A549 (cell line): Measurements from ENCODE around the gene PEDS1. TPM values are rescaled to one million over a fixed set of nuclear protein-coding genes. Genes with fewer than 3 reads are reported as not detected.
"Not testable (repeated sequence)": the region's sequence is repeated elsewhere in the genome, so short reads cannot be mapped to it uniquely, and the experiment has no call there.

Experiments used
- ATAC-seq, 2 experiments: fragments of 200-7000 bp in 1 of 2; fragments of >200 bp in 1 of 2; cut with Nextera tagmentation in 1 of 2; cut with Tn5 transposase in 1 of 2; 3 replicates each; pipeline versions ENCODE4 v1.8.0 to v1.9.1; 2018 to 2020; ENCODE audit warnings: mild to moderate bottlenecking in 1 of 2, moderate library complexity in 1 of 2
- CTCF ChIA-PET: fragments of 300-600 bp; sonication (Branson Sonifier 250); formaldehyde crosslinking; extraction: SDS; loops from one replicate; lab custom pipeline; 2021; ENCODE audit warnings: antibody characterized with exemption, inconsistent platforms; lab: Yijun Ruan, JAX
- POLR2A ChIA-PET: fragments of 350-600 bp; formaldehyde crosslinking; extraction: SDS; loops from one replicate; lab custom pipeline; 2021; ENCODE audit warnings: antibody characterized with exemption, inconsistent platforms; lab: Yijun Ruan, JAX
- DNase-seq, 2 experiments: peaks; one replicate each; pipeline versions ENCODE4 v3.0.0 to v3.0.0-alpha.2; 2011 to 2016; ENCODE audit warnings: low read depth in 1 of 2, low spot score in 1 of 2
- FAIRE-seq: peaks from 2 replicates; lab custom pipeline; 2011; peaks lifted over from hg19 to GRCh38; lab: Jason Lieb, UNC
- H3K27ac ChIP-seq, 2 experiments: fragments of >200 bp; sonication (Bioruptor Twin); formaldehyde crosslinking; 3 replicates each; pipeline ENCODE4 v1.5.1; 2016 to 2017
- H3K4me1 ChIP-seq: fragments of >200 bp; sonication (Bioruptor Twin); formaldehyde crosslinking; 3 replicates; pipeline ENCODE4 v1.6.1; 2016
- H3K4me2 ChIP-seq: fragments of >200 bp; sonication (Bioruptor Twin); formaldehyde crosslinking; 3 replicates; pipeline ENCODE4 v1.6.1; 2016
- H3K4me3 ChIP-seq: fragments of >200 bp; sonication (Bioruptor Twin); formaldehyde crosslinking; 3 replicates; pipeline ENCODE4 v1.5.1; 2016
- H3K9me3 ChIP-seq: fragments of >200 bp; sonication (Bioruptor Twin); formaldehyde crosslinking; 3 replicates; pipeline ENCODE4 v1.6.1; 2016
- CBX8 ChIP-seq: fragments of 200-600 bp; sonication (generic); IDR thresholded peaks from 2 replicates; pipeline ENCODE4 v1.6.1; 2016
- CEBPB ChIP-seq, 2 experiments: fragments of >200 bp in 1 of 2; sonication (Bioruptor Twin) in 1 of 2; formaldehyde crosslinking in 1 of 2; IDR thresholded peaks; 2 replicates each; pipeline ENCODE4 v1.6.1; 2012 to 2016
- EP300 ChIP-seq, 2 experiments: fragments of >200 bp; sonication (Bioruptor Twin); formaldehyde crosslinking; IDR thresholded peaks; 2 replicates in 1 of 2; 3 replicates in 1 of 2; pipeline ENCODE4 v1.6.1; 2016 to 2017
- FOSL2 ChIP-seq, 2 experiments: fragments of 450-650 bp in 1 of 2; fragments of >200 bp in 1 of 2; sonication (Bioruptor Twin) in 1 of 2; formaldehyde crosslinking; IDR thresholded peaks; 2 replicates each; pipeline versions ENCODE4 v1.5.0 to v1.6.1; 2016 to 2020; ENCODE audit warnings: mild to moderate bottlenecking in 1 of 2, moderate library complexity in 1 of 2
- JUNB ChIP-seq: fragments of >200 bp; sonication (Bioruptor Twin); formaldehyde crosslinking; IDR thresholded peaks from 2 replicates; pipeline ENCODE4 v1.6.1; 2016
- KDM1A ChIP-seq: fragments of 200-600 bp; sonication (generic); IDR thresholded peaks from 2 replicates; pipeline ENCODE4 v1.6.1; 2016; ENCODE audit warnings: low read depth, mild to moderate bottlenecking
- KDM5A ChIP-seq: fragments of 200-600 bp; sonication (generic); IDR thresholded peaks from 2 replicates; pipeline ENCODE4 v1.6.1; 2016; ENCODE audit warnings: antibody characterized with exemption, mild to moderate bottlenecking
- MAFK ChIP-seq: fragments of 450-650 bp; IDR thresholded peaks from 2 replicates; pipeline ENCODE4 v1.6.1; 2014; ENCODE audit not compliant: partially characterized antibody
- NPAS2 ChIP-seq: fragments of 250-450 bp; sonication (Bioruptor Pico); IDR thresholded peaks from 2 replicates; pipeline ENCODE4 v1.8.0; 2022; ENCODE audit warnings: mild to moderate bottlenecking, moderate library complexity, borderline replicate concordance
- RCOR1 ChIP-seq: fragments of 150-350 bp; IDR thresholded peaks from 2 replicates; pipeline ENCODE4 v1.6.1; 2014; ENCODE audit warnings: antibody characterized with exemption, low read length, low read depth
- RNF2 ChIP-seq: fragments of 200-600 bp; sonication (generic); IDR thresholded peaks from 2 replicates; pipeline ENCODE4 v1.6.1; 2016; ENCODE audit warnings: low read depth, mild to moderate bottlenecking, antibody characterized with exemption, moderate library complexity, borderline replicate concordance
- SMC3 ChIP-seq: fragments of >200 bp; sonication (Bioruptor Twin); formaldehyde crosslinking; IDR thresholded peaks from 3 replicates; pipeline ENCODE4 v1.6.1; 2018; ENCODE audit warnings: inconsistent platforms
- SREBF2 ChIP-seq: fragments of 450-650 bp; IDR thresholded peaks from 2 replicates; pipeline ENCODE4 v1.6.1; 2014; ENCODE audit warnings: mild to moderate bottlenecking, moderate library complexity
- TP53 ChIP-seq: fragments of 250-450 bp; sonication (Bioruptor Pico); IDR thresholded peaks from 2 replicates; pipeline ENCODE4 v1.5.0; 2021; ENCODE audit warnings: mild to moderate bottlenecking, moderate library complexity
- ZC3H11A ChIP-seq: fragments of 450-650 bp; IDR thresholded peaks from 2 replicates; pipeline ENCODE4 v1.6.1; 2014; ENCODE audit warnings: antibody characterized with exemption, mild to moderate bottlenecking
- ZFP36 ChIP-seq: fragments of 450-650 bp; IDR thresholded peaks from 2 replicates; pipeline ENCODE4 v1.6.1; 2014; ENCODE audit warnings: borderline replicate concordance; ENCODE audit not compliant: partially characterized antibody
- ZNF302 ChIP-seq: fragments of 250-450 bp; sonication (Bioruptor Pico); IDR thresholded peaks from 2 replicates; pipeline ENCODE4 v1.9.0; 2021; ENCODE audit warnings: inconsistent platforms, mild to moderate bottlenecking, moderate library complexity
- WGBS: methylation state at CpG from one replicate; pipeline ENCODE4 v1.1.6; 2017; ENCODE audit errors: missing lambda C conversion rate; 5-methylcytosine and 5-hydroxymethylcytosine counted together
- polyA plus RNA-seq, 4 experiments: library from polyadenylated mRNA; depleted of rRNA in 3 of 4; stranded (reverse); fragments of >200 nt; fragmentation: RNase III in 1 of 4; extraction: RNeasy Plus Mini Kit Qiagen cat#74134 plus additional on column Dnase treatment in 1 of 4; gene quantifications; 2 replicates in 3 of 4; 3 replicates in 1 of 4; pipeline ENCODE4 v1.2.3, GENCODE V29; 2011 to 2017
- TF ChIP-seq, protein P1 (sequence below): IDR thresholded peaks from 2 replicates; pipeline ENCODE4 v1.6.1; 2012; ENCODE audit warnings: low read depth, borderline replicate concordance
- TF ChIP-seq, protein P2 (sequence below): fragments of 250-450 bp; sonication (Bioruptor Pico); IDR thresholded peaks from 2 replicates; pipeline ENCODE4 v1.5.0; 2020; ENCODE audit warnings: low read depth, mild to moderate bottlenecking, moderate library complexity
- TF ChIP-seq, protein P3 (sequence below): fragments of >200 bp; sonication (Bioruptor Twin); formaldehyde crosslinking; IDR thresholded peaks from 3 replicates; pipeline ENCODE4 v1.5.1; 2016
- TF ChIP-seq, protein P4 (sequence below): fragments of 250-450 bp; sonication (Bioruptor Pico); IDR thresholded peaks from 2 replicates; pipeline ENCODE4 v1.5.0; 2021; ENCODE audit warnings: mild to moderate bottlenecking, moderate library complexity, borderline replicate concordance
- TF ChIP-seq, protein P5 (sequence below): fragments of 150-350 bp; IDR thresholded peaks from 2 replicates; pipeline ENCODE4 v1.6.1; 2014; ENCODE audit warnings: low read depth, mild to moderate bottlenecking, low read length

The PEDS1 gene
- polyA plus RNA-seq, 2 of the 4 experiments (the other 2 are of a cell fraction) = 24.5 to 25.8 TPM

DNA sequence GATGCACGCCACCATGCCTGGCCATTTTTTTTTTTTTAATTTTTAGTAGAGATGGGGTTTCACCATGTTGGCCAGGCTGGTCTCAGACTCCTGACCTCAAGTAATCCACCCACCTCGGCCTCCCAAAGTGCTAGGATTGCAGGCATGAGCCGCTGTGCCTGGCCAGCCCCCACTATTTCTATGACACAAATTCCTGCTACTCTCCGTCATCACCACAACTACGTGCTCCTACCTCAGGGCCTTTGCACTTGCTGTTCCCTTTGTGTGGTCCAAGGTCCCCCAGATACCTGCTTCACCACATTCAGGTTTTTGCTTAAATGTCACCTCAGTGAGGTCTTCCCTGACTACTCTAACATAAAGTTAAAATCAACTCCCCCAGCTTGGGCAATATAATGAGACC, 31.9 kb upstream of the PEDS1 start (continued):
- no peak for TF ChIP-seq ZFP36
- TF ChIP-seq TP53 (CRISPR knock-in tag) = no peak
- TF ChIP-seq RCOR1 = no peak
- TF ChIP-seq EP300 (IDR thresholded peaks at IDR 0.05) = no peak

DNA sequence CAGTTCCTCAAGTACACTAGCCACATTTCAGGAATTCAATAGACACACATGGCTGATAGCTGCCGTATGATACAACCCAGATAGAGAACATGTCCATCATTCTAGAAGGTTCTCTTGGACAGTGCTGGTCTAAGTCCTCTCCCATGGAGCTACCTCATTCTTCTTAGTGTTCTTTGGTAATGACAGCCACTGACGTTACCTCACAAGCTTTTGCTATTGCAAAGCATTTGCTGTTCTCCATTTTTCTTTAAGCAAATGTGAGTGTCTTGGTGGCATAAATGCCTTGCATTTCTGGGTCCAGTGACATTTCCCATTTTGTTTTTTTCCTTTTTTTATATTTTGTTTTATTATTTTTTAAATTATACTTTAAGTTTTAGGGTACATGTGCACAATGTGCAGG, 28.8 kb upstream of the PEDS1 start:
- Histone ChIP-seq H3K27ac (no peak overlapping the region), H3K4me1 (peaks cover 18% of the 10 kb centered on the region), H3K9me3 (no peaks in the 10 kb centered on the region), H3K4me2 (no peak overlapping the region), H3K4me3 (no peak overlapping the region)
- ATAC-seq (no peak), FAIRE-seq (no peak), DNase-seq (no peak)
- ChIA-PET POLR2A (interaction anchor here (1.1 kb wide), 1 partner anchor 9 kb away, joined by 6 read pairs; no protein-coding TSS in a partner anchor), CTCF (interaction anchor here (0.8 to 27.5 kb wide), 10 partner anchors 13 to 406 kb away, joined by 3 to 1085 read pairs (median 5); partner anchors contain the start of gene UBE2V1)
- TF ChIP-seq SREBF2 (no peak), KDM5A (no peak), ZC3H11A (no peak), RCOR1 (no peak), CBX8 (no peak), NPAS2 (CRISPR knock-in tag) (no peak), FOSL2 (IDR thresholded peaks at IDR 0.05) (no peak), FOSL2 (CRISPR knock-in tag; IDR thresholded peaks at IDR 0.05) (no peak), ZNF302 (no peak), RNF2 (no peak)
- TF ChIP-seq, protein P1, sequence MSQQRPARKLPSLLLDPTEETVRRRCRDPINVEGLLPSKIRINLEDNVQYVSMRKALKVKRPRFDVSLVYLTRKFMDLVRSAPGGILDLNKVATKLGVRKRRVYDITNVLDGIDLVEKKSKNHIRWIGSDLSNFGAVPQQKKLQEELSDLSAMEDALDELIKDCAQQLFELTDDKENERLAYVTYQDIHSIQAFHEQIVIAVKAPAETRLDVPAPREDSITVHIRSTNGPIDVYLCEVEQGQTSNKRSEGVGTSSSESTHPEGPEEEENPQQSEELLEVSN = no peak
- TF ChIP-seq, protein P2, sequence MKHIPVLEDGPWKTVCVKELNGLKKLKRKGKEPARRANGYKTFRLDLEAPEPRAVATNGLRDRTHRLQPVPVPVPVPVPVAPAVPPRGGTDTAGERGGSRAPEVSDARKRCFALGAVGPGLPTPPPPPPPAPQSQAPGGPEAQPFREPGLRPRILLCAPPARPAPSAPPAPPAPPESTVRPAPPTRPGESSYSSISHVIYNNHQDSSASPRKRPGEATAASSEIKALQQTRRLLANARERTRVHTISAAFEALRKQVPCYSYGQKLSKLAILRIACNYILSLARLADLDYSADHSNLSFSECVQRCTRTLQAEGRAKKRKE = no peak
- WGBS = 93% methylated on average over 2 of the region's 2 CpGs

DNA sequence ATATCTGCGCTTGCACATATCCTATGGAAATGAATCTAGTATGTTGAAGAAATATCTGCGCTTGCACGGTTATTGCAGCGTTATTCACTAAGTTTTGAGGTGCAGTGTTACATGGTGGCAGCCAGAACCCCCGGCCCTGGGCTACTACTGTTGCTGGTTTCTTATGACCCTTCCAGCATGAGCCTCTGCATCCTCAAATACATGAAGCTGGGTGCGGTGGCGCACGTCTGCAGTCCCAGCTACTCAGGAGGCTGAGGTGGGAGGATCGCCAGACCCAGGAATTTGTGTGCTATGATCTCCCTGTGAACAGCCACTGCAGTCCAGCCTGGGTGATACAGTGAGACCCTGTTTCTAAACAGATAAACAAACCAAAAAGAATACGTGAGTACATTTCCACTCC, 27.8 kb upstream of the PEDS1 start:
- CTCF ChIA-PET = interaction anchor here (1.0 to 27.5 kb wide), 6 partner anchors 12 to 394 kb away, joined by 7 to 1085 read pairs (median 140); partner anchors contain the start of gene UBE2V1
- no peak for ATAC-seq
- POLR2A ChIA-PET = no interaction called here

DNA sequence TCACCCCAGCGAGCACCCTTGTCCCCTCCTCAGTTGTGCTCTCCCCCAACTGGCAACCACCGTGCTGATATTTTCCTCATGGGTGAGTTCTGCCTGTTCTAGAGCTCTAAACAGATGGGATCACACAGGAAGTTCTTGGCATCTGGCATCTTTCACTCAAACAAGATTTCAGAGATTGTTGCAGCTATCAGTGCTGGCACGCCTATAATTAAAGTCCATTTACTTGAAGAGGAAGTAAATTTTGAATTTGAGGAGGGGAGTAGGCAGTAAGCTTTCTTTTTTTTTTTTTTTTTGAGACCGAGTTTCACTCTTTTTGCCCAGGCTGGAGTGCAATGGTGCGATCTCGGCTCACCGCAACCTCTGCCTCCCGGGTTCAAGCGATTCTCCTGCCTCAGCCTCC, 25.1 kb upstream of the PEDS1 start:
- not testable (repeated sequence) for H3K4me3 ChIP-seq, ATAC-seq, FAIRE-seq, H3K9me3 ChIP-seq, H3K27ac ChIP-seq, DNase-seq, H3K4me2 ChIP-seq, H3K4me1 ChIP-seq
- POLR2A ChIA-PET = interaction anchor here (0.6 to 1.3 kb wide), 3 partner anchors 66 to 233 kb away, joined by 3 read pairs; no protein-coding TSS in a partner anchor
- 87% methylated on average over 9 of the region's 9 CpGs for WGBS
- CTCF ChIA-PET = interaction anchor here (0.6 to 27.5 kb wide), 34 partner anchors 9 to 1483 kb away, joined by 3 to 1085 read pairs (median 4); partner anchors contain the start of genes PEDS1 and UBE2V1

More for the DNA sequence above, 27.8 kb upstream of the PEDS1 start:
- no peak for FAIRE-seq
- TF ChIP-seq MAFK (no peak), CEBPB (IDR thresholded peaks at IDR 0.05) (no peak), TP53 (CRISPR knock-in tag) (no peak), KDM1A (no peak), ZNF302 (no peak), JUNB (no peak), SMC3 (no peak)
- TF ChIP-seq, protein P3, sequence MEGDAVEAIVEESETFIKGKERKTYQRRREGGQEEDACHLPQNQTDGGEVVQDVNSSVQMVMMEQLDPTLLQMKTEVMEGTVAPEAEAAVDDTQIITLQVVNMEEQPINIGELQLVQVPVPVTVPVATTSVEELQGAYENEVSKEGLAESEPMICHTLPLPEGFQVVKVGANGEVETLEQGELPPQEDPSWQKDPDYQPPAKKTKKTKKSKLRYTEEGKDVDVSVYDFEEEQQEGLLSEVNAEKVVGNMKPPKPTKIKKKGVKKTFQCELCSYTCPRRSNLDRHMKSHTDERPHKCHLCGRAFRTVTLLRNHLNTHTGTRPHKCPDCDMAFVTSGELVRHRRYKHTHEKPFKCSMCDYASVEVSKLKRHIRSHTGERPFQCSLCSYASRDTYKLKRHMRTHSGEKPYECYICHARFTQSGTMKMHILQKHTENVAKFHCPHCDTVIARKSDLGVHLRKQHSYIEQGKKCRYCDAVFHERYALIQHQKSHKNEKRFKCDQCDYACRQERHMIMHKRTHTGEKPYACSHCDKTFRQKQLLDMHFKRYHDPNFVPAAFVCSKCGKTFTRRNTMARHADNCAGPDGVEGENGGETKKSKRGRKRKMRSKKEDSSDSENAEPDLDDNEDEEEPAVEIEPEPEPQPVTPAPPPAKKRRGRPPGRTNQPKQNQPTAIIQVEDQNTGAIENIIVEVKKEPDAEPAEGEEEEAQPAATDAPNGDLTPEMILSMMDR = no peak
- TF ChIP-seq, protein P4, sequence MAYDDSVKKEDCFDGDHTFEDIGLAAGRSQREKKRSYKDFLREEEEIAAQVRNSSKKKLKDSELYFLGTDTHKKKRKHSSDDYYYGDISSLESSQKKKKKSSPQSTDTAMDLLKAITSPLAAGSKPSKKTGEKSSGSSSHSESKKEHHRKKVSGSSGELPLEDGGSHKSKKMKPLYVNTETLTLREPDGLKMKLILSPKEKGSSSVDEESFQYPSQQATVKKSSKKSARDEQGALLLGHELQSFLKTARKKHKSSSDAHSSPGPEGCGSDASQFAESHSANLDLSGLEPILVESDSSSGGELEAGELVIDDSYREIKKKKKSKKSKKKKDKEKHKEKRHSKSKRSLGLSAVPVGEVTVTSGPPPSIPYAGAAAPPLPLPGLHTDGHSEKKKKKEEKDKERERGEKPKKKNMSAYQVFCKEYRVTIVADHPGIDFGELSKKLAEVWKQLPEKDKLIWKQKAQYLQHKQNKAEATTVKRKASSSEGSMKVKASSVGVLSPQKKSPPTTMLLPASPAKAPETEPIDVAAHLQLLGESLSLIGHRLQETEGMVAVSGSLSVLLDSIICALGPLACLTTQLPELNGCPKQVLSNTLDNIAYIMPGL (CRISPR knock-in tag) = no peak
- TF ChIP-seq, protein P5, sequence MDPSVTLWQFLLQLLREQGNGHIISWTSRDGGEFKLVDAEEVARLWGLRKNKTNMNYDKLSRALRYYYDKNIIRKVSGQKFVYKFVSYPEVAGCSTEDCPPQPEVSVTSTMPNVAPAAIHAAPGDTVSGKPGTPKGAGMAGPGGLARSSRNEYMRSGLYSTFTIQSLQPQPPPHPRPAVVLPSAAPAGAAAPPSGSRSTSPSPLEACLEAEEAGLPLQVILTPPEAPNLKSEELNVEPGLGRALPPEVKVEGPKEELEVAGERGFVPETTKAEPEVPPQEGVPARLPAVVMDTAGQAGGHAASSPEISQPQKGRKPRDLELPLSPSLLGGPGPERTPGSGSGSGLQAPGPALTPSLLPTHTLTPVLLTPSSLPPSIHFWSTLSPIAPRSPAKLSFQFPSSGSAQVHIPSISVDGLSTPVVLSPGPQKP = no peak
- Histone ChIP-seq H3K27ac (no peak overlapping the region), H3K4me3 (no peak overlapping the region), H3K9me3 (no peaks in the 10 kb centered on the region), H3K4me2 (no peak overlapping the region), H3K4me1 (peaks cover 8% of the 10 kb centered on the region)
- 95% methylated on average over 10 of the region's 10 CpGs for WGBS
- DNase-seq = no peak
